IMR-90 (cell line): ENCODE data around the gene SLC29A2. TPM values are rescaled to one million over a fixed set of nuclear protein-coding genes. Genes with fewer than 3 reads are reported as not detected.

Experiments used
- ATAC-seq: fragments of 200-7000 bp; cut with Tn5 transposase; 2 replicates; pipeline ENCODE4 v1.9.1; 2020; ENCODE audit warnings: low read depth, mild to moderate bottlenecking, moderate library complexity
- BruUV-seq: library from RNA; stranded (reverse); fragments of 400-500 nt; replicated peaks from 2 replicates; lab custom pipeline; 2021; lab: Mats Ljungman, UMichigan
- CTCF ChIA-PET: fragments of 300-600 bp; formaldehyde crosslinking; extraction: SDS; loops from one replicate; lab custom pipeline; 2021; ENCODE audit warnings: antibody characterized with exemption; lab: Yijun Ruan, JAX
- POLR2A ChIA-PET: fragments of 300-600 bp; sonication (Branson Sonifier 250); formaldehyde crosslinking; loops from one replicate; lab custom pipeline; 2022; ENCODE audit warnings: antibody characterized with exemption; ENCODE audit not compliant: unreplicated experiment; lab: Charles Lee
- DNase-seq: peaks from one replicate; pipeline ENCODE4 v3.0.0; 2013
- H2AFZ ChIP-seq: replicated peaks from 2 replicates; pipeline ENCODE3; 2013; ENCODE audit warnings: low read length, mild to moderate bottlenecking; ENCODE audit not compliant: poor library complexity
- H2AK5ac ChIP-seq: 2 replicates; pipeline ENCODE4 v1.6.1; 2013; ENCODE audit warnings: low read depth, low read length, inconsistent platforms
- H2AK9ac ChIP-seq: replicated peaks from 2 replicates; pipeline ENCODE3; 2013; ENCODE audit warnings: mild to moderate bottlenecking, low read depth, low read length, moderate library complexity; ENCODE audit not compliant: poor library complexity
- H2BK120ac ChIP-seq: 2 replicates; pipeline ENCODE4 v1.6.1; 2013; ENCODE audit warnings: low read depth, low read length, inconsistent platforms
- H2BK15ac ChIP-seq: 3 replicates; pipeline ENCODE4 v1.6.1; 2013; ENCODE audit warnings: low read depth, low read length, inconsistent platforms
- H2BK20ac ChIP-seq: 2 replicates; pipeline ENCODE4 v1.6.1; 2013; ENCODE audit warnings: low read depth, mild to moderate bottlenecking, inconsistent platforms, low read length, moderate library complexity
- H2BK5ac ChIP-seq: 2 replicates; pipeline ENCODE4 v1.6.1; 2013; ENCODE audit warnings: mild to moderate bottlenecking, low read depth, low read length, inconsistent platforms; ENCODE audit not compliant: poor library complexity, severe bottlenecking
- H3K14ac ChIP-seq: replicated peaks from 2 replicates; pipeline ENCODE4 v1.6.1; 2013; ENCODE audit warnings: low read depth, low read length, inconsistent platforms
- H3K18ac ChIP-seq: 2 replicates; pipeline ENCODE4 v1.6.1; 2013; ENCODE audit warnings: low read depth, low read length, control low read depth
- H3K23ac ChIP-seq: 2 replicates; pipeline ENCODE4 v1.6.1; 2013; ENCODE audit warnings: low read depth, low read length, inconsistent platforms
- H3K27ac ChIP-seq: 2 replicates; pipeline ENCODE4 v1.5.1; 2013; ENCODE audit warnings: mild to moderate bottlenecking, control low read depth, low read length; ENCODE audit not compliant: insufficient read depth
- H3K27me3 ChIP-seq: 2 replicates; pipeline ENCODE4 v1.6.1; 2013; ENCODE audit warnings: low read length; ENCODE audit not compliant: control insufficient read depth, insufficient read depth
- H3K36me3 ChIP-seq: 2 replicates; pipeline ENCODE4 v1.6.1; 2013; ENCODE audit warnings: low read length, mixed read lengths; ENCODE audit not compliant: control insufficient read depth, insufficient read depth
- H3K4ac ChIP-seq: 2 replicates; pipeline ENCODE4 v1.6.1; 2013; ENCODE audit warnings: low read depth, low read length, inconsistent platforms
- H3K4me1 ChIP-seq: 2 replicates; pipeline ENCODE4 v1.6.1; 2013; ENCODE audit warnings: low read length, mixed read lengths; ENCODE audit not compliant: control insufficient read depth, insufficient read depth
- H3K4me2 ChIP-seq: 2 replicates; pipeline ENCODE4 v1.6.1; 2013; ENCODE audit warnings: low read depth, mild to moderate bottlenecking, control low read depth, low read length, moderate library complexity
- H3K4me3 ChIP-seq: 2 replicates; pipeline ENCODE4 v1.5.1; 2013; ENCODE audit warnings: low read depth, mild to moderate bottlenecking, control low read depth, low read length, moderate library complexity; ENCODE audit not compliant: insufficient read depth
- H3K56ac ChIP-seq: 2 replicates; pipeline ENCODE4 v1.6.1; 2013; ENCODE audit warnings: low read length, inconsistent platforms; ENCODE audit not compliant: insufficient read depth; ENCODE audit errors: extremely low read depth
- H3K79me1 ChIP-seq, 2 experiments: 2 replicates each; pipeline ENCODE4 v1.6.1; 2013; ENCODE audit warnings: low read length in 2 of 2, inconsistent platforms in 1 of 2, low read depth in 1 of 2
- H3K9ac ChIP-seq: 2 replicates; pipeline ENCODE4 v1.6.1; 2013; ENCODE audit warnings: low read depth, low read length, control low read depth
- H3K9me1 ChIP-seq: 2 replicates; pipeline ENCODE4 v1.6.1; 2013; ENCODE audit warnings: low read length, inconsistent platforms; ENCODE audit not compliant: insufficient read depth
- H3K9me3 ChIP-seq: 2 replicates; pipeline ENCODE4 v1.6.1; 2013; ENCODE audit warnings: low read length; ENCODE audit not compliant: control insufficient read depth, insufficient read depth
- H4K20me1 ChIP-seq: 2 replicates; pipeline ENCODE4 v1.6.1; 2013; ENCODE audit warnings: low read length, inconsistent platforms; ENCODE audit not compliant: insufficient read depth
- H4K5ac ChIP-seq: 2 replicates; pipeline ENCODE4 v1.6.1; 2013; ENCODE audit warnings: mild to moderate bottlenecking, low read depth, low read length, control low read depth
- H4K8ac ChIP-seq, 2 experiments: 2 replicates each; pipeline ENCODE4 v1.6.1; 2013; ENCODE audit warnings: low read depth in 2 of 2, low read length in 2 of 2, control low read depth in 1 of 2, inconsistent platforms in 1 of 2
- H4K91ac ChIP-seq: 2 replicates; pipeline ENCODE4 v1.6.1; 2013; ENCODE audit warnings: low read depth, low read length, inconsistent platforms; ENCODE audit not compliant: insufficient read depth
- BHLHE40 ChIP-seq: fragments of 150-350 bp; IDR thresholded peaks from 2 replicates; pipeline ENCODE4 v1.6.1; 2016; ENCODE audit warnings: mild to moderate bottlenecking, low read depth, low read length
- CEBPB ChIP-seq: IDR thresholded peaks from 2 replicates; pipeline ENCODE4 v1.6.1; 2012; ENCODE audit warnings: low read depth, low read length, improper control_type of control experiment
- CHD1 ChIP-seq: IDR thresholded peaks from 2 replicates; pipeline ENCODE4 v1.6.1; 2012; ENCODE audit warnings: low read depth, low read length, improper control_type of control experiment
- MAFK ChIP-seq: IDR thresholded peaks from 2 replicates; pipeline ENCODE4 v1.6.1; 2012; ENCODE audit warnings: low read depth, low read length, improper control_type of control experiment
- MXI1 ChIP-seq: IDR thresholded peaks from 2 replicates; pipeline ENCODE4 v1.6.1; 2012; ENCODE audit warnings: low read depth, mild to moderate bottlenecking, low read length, moderate library complexity, borderline replicate concordance
- WGBS, 2 experiments: methylation state at CpG; one replicate each; pipeline versions ENCODE4 v1.1.5 to v1.1.7; 2013; ENCODE audit warnings: missing lambda C conversion rate in 2 of 2; ENCODE audit not compliant: insufficient read length in 1 of 2; ENCODE audit errors: extremely low coverage in 2 of 2; 5-methylcytosine and 5-hydroxymethylcytosine counted together
- dilution Hi-C: fragments of 300-500 bp; cut with HindIII; formaldehyde crosslinking; loops from one replicate; pipeline ENCODE4 v1.14.3; 2018; ENCODE audit warnings: low sequenced_read_pairs; ENCODE audit not compliant: unreplicated experiment
- in situ Hi-C: fragments of 300-500 bp; cut with MboI; formaldehyde crosslinking; loops from 3 replicates; pipeline ENCODE4 v1.14.3; 2019; ENCODE audit warnings: low sequenced_read_pairs, inconsistent platforms, mixed read lengths
- intact Hi-C: fragments of 100-400 bp; cut with micrococcal nuclease; formaldehyde crosslinking; loops from 2 replicates; pipeline ENCODE4 v1.10.0; 2022
- polyA plus RNA-seq, 3 experiments: library from polyadenylated mRNA; depleted of rRNA; stranded (reverse); fragments of >200 nt; gene quantifications; 2 replicates each; pipeline ENCODE4 v1.2.3, GENCODE V29; 2012; ENCODE audit warnings: low replicate concordance in 1 of 3
- total RNA-seq: library from RNA; depleted of rRNA; stranded (reverse); fragments of >200 nt; gene quantifications from 2 replicates; pipeline ENCODE4 v1.2.3, GENCODE V29; 2012

Gene SLC29A2
- total and polyA plus RNA-seq, 2 of the 4 experiments (the other 2 are of a cell fraction) = under 0.01 to 1.2 TPM

GRCh38 chr11:66329165-66329673 is 42.3 kb downstream of the SLC29A2 start:
- ChIA-PET CTCF (interaction anchor here (0.8 to 2.2 kb wide), 2 partner anchors 16 to 18 kb away, joined by 4 to 6 read pairs; no protein-coding TSS in a partner anchor), POLR2A (interaction anchor here (0.6 to 1.1 kb wide), 2 partner anchors 16 to 290 kb away, joined by 7 read pairs; no protein-coding TSS in a partner anchor)
- Histone ChIP-seq H4K20me1 (no peaks in the 10 kb centered on the region; the same call in 1 of the 2 replicates), H2BK20ac (0 out of 2 replicates have a peak overlapping the region, but pooled peaks have one; percentile 3), H2BK5ac (no peak overlapping the region), H2AK5ac (no peak overlapping the region), H3K23ac (0 out of 2 replicates have a peak overlapping the region, but pooled peaks have one; percentile 32), H2AK9ac (no peak overlapping the region), H3K4me1 (peaks cover 42% of the 10 kb centered on the region), H3K9ac (no peak overlapping the region), H3K9me3 (no peaks in the 10 kb centered on the region), H3K4ac (peak overlapping the region; percentile 43), H3K4me3 (no peak overlapping the region), H3K36me3 (peaks cover 16% of the 10 kb centered on the region), H3K27ac (no peak overlapping the region), H2AFZ (no peak overlapping the region), H3K4me2 (no peak overlapping the region), H3K27me3 (no peaks in the 10 kb centered on the region), H3K9me1 (peaks cover 28% of the 10 kb centered on the region), H3K14ac (no peak overlapping the region), H3K79me1 (peaks cover 0 to 54% of the 10 kb centered on the region in 2 experiments), H3K56ac (no peak overlapping the region), H4K91ac (peak overlapping the region; percentile 50), H2BK15ac (peak overlapping the region; percentile 54; the same call in 1 of the 3 replicates), H2BK120ac (peak overlapping the region; percentile 10), H4K8ac (no peak overlapping the region; a peak in 1 of 4 replicates), H4K5ac (0 out of 2 replicates have a peak overlapping the region, but pooled peaks have one; percentile 40), H3K18ac (no peak overlapping the region)
- in situ Hi-C loops (no loop called here), intact Hi-C loops (no loop called here), dilution Hi-C loops (no loop called here)
- no TSS peak for BruUV-seq
- no peak for ATAC-seq
- no peak for DNase-seq
- TF ChIP-seq MXI1 = no peak
- peak; percentile 55; the same call in 1 of the 2 replicates for TF ChIP-seq MAFK
- no peak for TF ChIP-seq CEBPB
- no peak for TF ChIP-seq CHD1
- TF ChIP-seq BHLHE40 = no peak
- WGBS, 2 experiments = no CpG with 5 or more reads among the region's 3 CpGs
